ENCODE data around the gene GPR85. TPM values are rescaled to one million over a fixed set of nuclear protein-coding genes. Genes with fewer than 3 reads are reported as not detected.

GPR85 gene
- total RNA-seq: 0.11 and 0.17 TPM in 2 replicates

GRCh38 chr7:113086431-113086888 is at the start of gene GPR85:
GPR85 (minus strand) TSS chr7:113086827; CDS start chr7:113084721, 2,106 bp downstream.

GRCh38 chr7:113118074-113118959 is 31.7 kb upstream of the GPR85 start, which contains the start of gene SMIM30:
SMIM30 (minus strand) TSS chr7:113118554; CDS start chr7:113117578, 976 bp downstream.

Other genes with a start within 250 kb of the GPR85 start
- 59.3 and 60.1 TPM in 2 replicates for gene SMIM30, start 31.7 kb upstream of the GPR85 start, total RNA-seq